T-helper 2 cell treated with Interferon-gamma antibody and Interleukin-4, amounts not matched to agents 100 ng/mL and 5 ng/mL, for 36 hours (primary cell): ENCODE results near the gene COX7A2L. TPM values are rescaled to one million over a fixed set of nuclear protein-coding genes. Genes with fewer than 3 reads are reported as not detected.
"Not testable (repeated sequence)": the region's sequence is repeated elsewhere in the genome, so short reads cannot be mapped to it uniquely, and the experiment has no call there.

Experiments
- intact Hi-C: fragments of 100-400 bp; cut with micrococcal nuclease; formaldehyde crosslinking; loops from one replicate; pipeline ENCODE4 v1.15.1; 2023
- total RNA-seq: library from RNA; stranded (reverse); gene quantifications from 2 replicates; pipeline ENCODE4 v1.2.3, GENCODE V29; 2022

The COX7A2L gene
- total RNA-seq, 1 donor from 2014 or later, result 76.1 TPM

DNA sequence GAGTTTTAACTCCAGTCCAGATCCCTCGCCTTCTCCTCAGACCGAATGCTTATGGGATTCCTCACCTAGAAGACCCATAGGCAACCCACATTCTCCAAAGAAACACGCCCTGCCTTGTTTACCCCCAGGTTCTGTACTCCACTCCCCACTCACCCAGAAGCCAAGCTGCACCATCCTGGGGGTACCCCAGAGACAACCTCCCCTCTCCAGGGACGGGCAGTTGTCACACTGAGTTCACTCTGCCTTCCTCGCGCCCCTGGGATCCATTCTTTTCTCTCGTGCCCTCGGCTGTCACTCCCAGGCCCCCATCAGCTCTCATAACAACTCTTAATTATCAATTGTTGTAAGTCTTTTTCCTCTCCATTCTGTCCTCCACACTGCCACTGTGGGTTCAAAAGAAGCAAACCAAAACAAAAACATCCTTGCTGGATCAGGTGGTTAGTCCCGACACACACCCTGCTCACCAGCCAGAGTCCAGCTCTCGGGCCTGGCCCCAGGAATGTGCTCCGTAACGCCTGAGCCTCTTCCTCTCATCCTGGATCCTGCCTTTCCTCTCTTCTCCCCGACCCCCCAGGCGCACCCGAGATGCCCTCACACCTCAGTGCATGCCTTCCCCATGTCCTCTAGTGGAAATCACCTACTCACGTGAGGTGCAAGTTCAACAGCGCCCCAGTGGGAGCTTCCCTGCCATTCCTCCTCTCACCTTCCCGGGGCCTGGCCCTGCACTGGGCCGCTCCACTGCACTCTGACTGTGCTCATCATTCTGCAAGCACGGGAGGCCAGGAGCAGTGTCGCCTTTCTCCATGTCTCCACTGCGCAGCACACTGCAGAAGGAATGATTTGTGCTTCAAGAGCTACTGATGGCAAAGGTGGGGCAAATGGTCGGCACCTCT is 20.7 kb downstream of the COX7A2L start:
- intact Hi-C loops, result no loop called here

DNA sequence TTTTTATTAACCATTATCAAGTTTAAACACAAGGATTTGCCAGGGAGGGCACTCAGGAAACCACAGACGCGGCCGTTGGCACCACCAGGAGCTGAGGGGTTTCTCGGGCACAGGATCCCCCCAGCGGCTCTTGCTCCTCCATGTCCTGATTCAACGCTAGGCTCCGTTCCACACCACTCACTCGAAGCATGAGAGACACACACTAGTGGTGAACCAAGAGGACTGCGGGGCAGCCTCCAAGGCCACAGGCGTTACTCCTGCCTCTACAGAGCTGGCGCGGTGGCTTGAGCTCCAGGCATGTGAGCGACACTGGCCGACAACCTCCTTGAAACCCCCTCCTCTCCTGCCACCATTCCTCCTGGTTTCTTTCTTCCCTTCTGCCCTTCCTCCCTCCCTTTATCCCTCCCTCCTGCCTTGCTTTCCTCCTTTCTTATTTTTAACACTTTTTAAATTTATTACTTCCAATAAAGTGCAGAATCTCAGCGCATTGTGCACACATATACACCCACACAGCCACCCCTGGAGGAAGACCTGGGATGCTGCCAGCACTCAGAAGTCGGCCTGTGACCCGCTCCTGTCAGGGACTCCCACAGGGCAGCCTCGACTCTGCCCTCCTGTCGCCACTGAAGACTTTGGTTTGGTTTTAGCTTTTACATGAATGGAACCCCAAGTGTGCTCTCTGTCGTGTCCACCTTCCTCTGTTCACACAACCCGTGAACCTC is 21.7 kb downstream of the COX7A2L start:
- intact Hi-C loops, result no loop called here

DNA sequence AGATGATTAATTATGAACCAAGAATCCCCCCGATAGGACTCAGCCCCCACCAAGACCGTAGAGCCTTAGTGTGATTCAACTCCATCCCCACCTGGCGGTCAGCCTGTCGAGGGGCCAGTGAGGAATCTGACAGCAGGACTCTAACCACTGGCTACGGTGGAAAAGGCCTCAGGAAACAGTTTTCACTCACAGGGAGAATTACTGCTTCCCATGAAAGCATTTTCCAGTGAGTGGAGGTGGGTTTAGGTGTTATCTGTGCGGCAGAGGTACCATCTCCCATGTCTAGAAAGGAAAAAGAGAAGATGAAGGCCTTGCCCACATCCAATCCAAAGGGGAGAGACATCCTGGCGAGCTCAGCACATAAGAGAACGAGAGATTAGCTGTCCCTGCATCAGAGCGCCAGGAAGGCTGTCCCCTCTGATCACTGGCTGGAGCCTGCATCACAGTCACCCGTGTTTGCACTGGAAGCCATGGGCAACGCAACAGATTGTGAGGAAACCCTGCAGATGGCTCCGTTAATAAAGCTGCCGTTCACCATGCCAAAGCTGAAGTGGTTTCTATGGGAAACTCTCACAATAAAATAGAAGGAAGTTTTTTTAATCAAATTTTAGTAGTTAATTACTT is 22.3 kb downstream of the COX7A2L start:
- intact Hi-C loops, result no loop called here

DNA sequence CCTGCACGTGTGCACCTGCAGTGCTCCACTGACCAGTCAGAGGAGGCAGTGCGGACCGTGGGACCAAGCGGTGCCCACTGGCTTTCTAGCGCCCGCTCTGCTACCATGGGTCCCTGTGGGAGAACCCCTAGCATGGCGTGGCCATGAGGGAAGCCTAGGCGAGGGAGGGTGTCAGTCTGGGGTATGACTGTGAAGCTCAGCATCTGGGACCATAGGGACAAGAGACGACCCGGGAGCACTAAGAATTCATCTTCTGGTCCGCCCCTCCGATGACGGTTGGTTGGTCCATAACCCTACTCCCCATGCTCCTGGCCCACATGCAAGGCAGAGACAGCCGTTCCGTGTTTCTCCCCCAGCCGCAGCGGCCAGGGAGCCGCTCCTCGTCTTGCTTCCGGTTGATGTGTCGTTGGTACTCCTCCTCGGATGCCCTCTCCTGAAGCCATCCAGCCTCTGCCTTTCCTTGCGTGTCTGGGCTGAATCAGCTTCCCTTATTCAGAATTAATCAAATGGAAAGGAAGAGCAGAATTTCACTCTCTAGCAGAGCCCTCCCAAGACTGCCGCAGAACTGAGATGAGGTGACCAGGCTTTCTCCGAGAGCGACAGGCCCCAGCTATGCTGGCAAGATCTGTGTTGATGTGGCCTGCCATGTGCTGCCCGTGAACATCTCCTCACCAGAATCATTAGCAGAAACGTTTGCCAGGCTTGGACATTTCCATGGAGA is 23.0 kb downstream of the COX7A2L start:
- intact Hi-C loops, result no loop called here

- intact Hi-C loops, result no loop called here
Measured at GRCh38 chr2:42337356-42337820, 23.6 kb downstream of the COX7A2L start.

DNA sequence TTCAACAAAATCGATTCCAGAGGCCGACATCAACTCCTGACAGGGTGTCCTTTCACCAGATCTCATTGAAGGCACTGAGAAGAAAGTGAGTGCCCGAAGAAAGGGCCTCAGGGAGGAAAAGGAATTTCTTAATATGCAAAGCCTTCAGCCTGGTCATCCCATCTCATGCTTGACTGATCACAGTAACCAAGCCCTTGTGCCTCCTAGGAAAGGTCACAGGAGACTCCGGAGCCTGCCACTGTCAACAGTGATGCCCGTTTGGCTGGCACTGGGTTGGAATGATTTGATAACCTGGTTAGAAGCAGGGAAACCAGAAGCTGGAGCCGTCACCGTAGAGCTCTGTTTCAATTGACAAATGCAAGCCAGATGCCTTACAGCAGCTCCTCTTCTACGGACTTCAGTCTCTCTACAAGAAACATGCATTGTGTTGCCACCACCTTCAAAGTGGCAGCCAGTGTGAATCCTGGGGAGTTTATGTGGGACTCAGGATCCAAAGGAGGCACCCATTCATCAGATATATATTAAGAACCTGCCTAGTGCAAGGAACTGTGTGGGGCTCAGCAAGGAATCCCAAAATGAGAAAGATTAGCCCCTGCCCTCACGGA is 24.6 kb downstream of the COX7A2L start:
- intact Hi-C loops, result no loop called here

GRCh38 chr2:42335514-42336104 is 25.4 kb downstream of the COX7A2L start:
- intact Hi-C loops, result no loop called here

GRCh38 chr2:42334865-42335264 is 26.2 kb downstream of the COX7A2L start:
- intact Hi-C loops, result not testable (repeated sequence)

- intact Hi-C loops, result no loop called here
Measured at GRCh38 chr2:42334220-42334619, 26.8 kb downstream of the COX7A2L start.

GRCh38 chr2:42333579-42333978 is 27.4 kb downstream of the COX7A2L start:
- intact Hi-C loops, result no loop called here

- intact Hi-C loops, result no loop called here
Measured at GRCh38 chr2:42332575-42332974, 28.4 kb downstream of the COX7A2L start.

DNA sequence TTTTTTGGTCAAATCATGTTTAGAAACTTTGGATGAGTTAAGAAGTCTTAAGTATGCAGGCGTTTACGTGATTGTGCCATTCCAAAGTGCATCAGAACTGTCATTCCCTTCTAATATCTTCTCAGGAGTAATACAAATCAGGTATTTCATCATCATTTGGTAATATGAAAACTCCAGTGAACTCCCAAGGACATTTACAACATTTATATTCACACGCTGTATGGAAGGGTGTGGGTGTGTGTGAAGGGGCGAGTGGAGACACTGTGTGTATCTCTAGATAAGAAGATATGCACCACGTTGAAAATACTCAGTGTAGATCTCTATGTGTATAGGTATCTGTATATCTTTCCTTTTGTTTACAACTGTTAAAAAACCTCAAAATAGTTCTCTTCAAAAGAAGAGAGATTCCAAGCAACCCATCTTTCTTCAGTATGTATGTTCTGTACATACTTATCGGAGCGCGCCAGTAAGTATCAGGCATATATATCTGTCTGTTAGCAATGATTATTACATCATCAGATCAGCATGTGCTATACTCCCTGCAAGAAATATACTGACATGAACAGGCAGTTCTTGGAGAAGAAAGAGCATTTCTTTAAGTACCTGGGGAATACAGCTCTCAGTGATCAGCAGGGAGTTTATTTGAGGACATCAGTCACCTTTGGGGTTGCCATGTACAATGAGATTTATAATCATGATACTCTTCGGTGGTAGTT is 29.3 kb downstream of the COX7A2L start:
- intact Hi-C loops, result no loop called here

- intact Hi-C loops, result no loop called here
Measured at GRCh38 chr2:42329736-42330135, 31.3 kb downstream of the COX7A2L start.

GRCh38 chr2:42328923-42329322 is 32.1 kb downstream of the COX7A2L start:
- intact Hi-C loops, result loop anchor here (1.0 kb wide), 1 partner anchor 233 kb away; no protein-coding TSS in a partner anchor

- intact Hi-C loops, result loop anchor here (1.0 kb wide), 1 partner anchor 232 kb away; no protein-coding TSS in a partner anchor
Measured at GRCh38 chr2:42328148-42328833, 32.7 kb downstream of the COX7A2L start.

DNA sequence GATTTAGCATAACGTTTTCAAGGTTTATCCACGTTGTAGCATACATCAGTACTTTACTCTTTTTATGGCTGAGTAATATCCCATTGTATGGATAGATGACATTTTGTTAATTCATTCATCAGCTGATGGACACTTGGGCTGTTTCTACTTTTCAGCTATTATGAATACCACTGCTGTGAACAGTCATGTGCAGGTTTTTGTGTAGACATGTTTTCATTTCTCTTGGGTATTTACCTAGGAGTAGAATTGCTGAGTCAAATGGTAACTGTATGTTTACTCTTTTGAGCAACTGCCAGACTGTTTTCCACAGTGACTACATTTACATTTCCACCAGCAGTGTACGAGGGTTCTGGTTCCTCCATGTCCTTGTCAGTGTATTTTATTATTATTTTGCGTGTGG is 33.9 kb downstream of the COX7A2L start:
- intact Hi-C loops, result no loop called here

GRCh38 chr2:42325609-42326008 is 35.4 kb downstream of the COX7A2L start:
- intact Hi-C loops, result no loop called here

- intact Hi-C loops, result no loop called here
Measured at GRCh38 chr2:42324949-42325348, 36.1 kb downstream of the COX7A2L start.

GRCh38 chr2:42324244-42324643 is 36.8 kb downstream of the COX7A2L start:
- intact Hi-C loops, result no loop called here
